Pulmonary artery endothelial cell (primary cell): ENCODE measurements around the gene STOX1. TPM values are rescaled to one million over a fixed set of nuclear protein-coding genes. Genes with fewer than 3 reads are reported as not detected.
"Not testable (repeated sequence)": the region's sequence is repeated elsewhere in the genome, so short reads cannot be mapped to it uniquely, and the experiment has no call there.

ENCODE experiments used
- DNase-seq: peaks from one replicate; pipeline ENCODE4 v3.0.0-alpha.2; 2011; ENCODE audit warnings: low read depth, low spot score
- total RNA-seq: library from RNA; depleted of rRNA; stranded (reverse); fragments of >200 nt; gene quantifications from 2 replicates; pipeline ENCODE4 v1.2.3, GENCODE V29; 2014

The STOX1 gene
- total RNA-seq, 1 donor from 2014 or later: 0.13 TPM

- no peak for DNase-seq
Observed at GRCh38 chr10:68828833-68829232, 1.5 kb downstream of the STOX1 start.

GRCh38 chr10:68829521-68829920 is 2.2 kb downstream of the STOX1 start:
- DNase-seq: no peak

- no peak for DNase-seq
Observed at GRCh38 chr10:68829952-68830351, 2.6 kb downstream of the STOX1 start.

GRCh38 chr10:68831961-68832455 is 4.7 kb downstream of the STOX1 start:
- DNase-seq: no peak

- DNase-seq: no peak
Observed at GRCh38 chr10:68832601-68833000, 5.3 kb downstream of the STOX1 start.

- no peak for DNase-seq
Observed at GRCh38 chr10:68837626-68838322, 10.4 kb downstream of the STOX1 start.

GRCh38 chr10:68840650-68841049 is 13.3 kb downstream of the STOX1 start:
- DNase-seq: not testable (repeated sequence)

GRCh38 chr10:68848281-68848680 is 20.9 kb downstream of the STOX1 start:
- DNase-seq: no peak

- DNase-seq: no peak
Observed at GRCh38 chr10:68848806-68849205, 21.5 kb downstream of the STOX1 start.

- no peak for DNase-seq
Observed at GRCh38 chr10:68856352-68856751, 29.0 kb downstream of the STOX1 start.

- DNase-seq: no peak
Observed at GRCh38 chr10:68857005-68857404, 29.7 kb downstream of the STOX1 start.

- no peak for DNase-seq
Observed at GRCh38 chr10:68861253-68861652, 33.9 kb downstream of the STOX1 start.

GRCh38 chr10:68864611-68865010 is 37.3 kb downstream of the STOX1 start:
- DNase-seq: no peak

GRCh38 chr10:68868173-68868572 is 40.8 kb downstream of the STOX1 start:
- DNase-seq: not testable (repeated sequence)

- no peak for DNase-seq
Observed at GRCh38 chr10:68869623-68870022, 42.3 kb downstream of the STOX1 start.

GRCh38 chr10:68870061-68870460 is 42.7 kb downstream of the STOX1 start:
- DNase-seq: no peak

- no peak for DNase-seq
Observed at GRCh38 chr10:68870545-68871104, 43.3 kb downstream of the STOX1 start.

GRCh38 chr10:68871105-68871711 is 43.9 kb downstream of the STOX1 start:
- no peak for DNase-seq

GRCh38 chr10:68871731-68872342 is 44.5 kb downstream of the STOX1 start:
- DNase-seq: no peak

GRCh38 chr10:68876246-68877138 is 49.2 kb downstream of the STOX1 start:
- no peak for DNase-seq

GRCh38 chr10:68877482-68878110 is 50.3 kb downstream of the STOX1 start:
- no peak for DNase-seq
